Cardiac septum (tissue), 1 donor: ENCODE data around the gene ANO4. TPM values are rescaled to one million over a fixed set of nuclear protein-coding genes. Genes with fewer than 3 reads are reported as not detected.
"Not testable (repeated sequence)": the region's sequence is repeated elsewhere in the genome, so short reads cannot be mapped to it uniquely, and the experiment has no call there.

Source experiments
- DNase-seq: peaks from one replicate; pipeline ENCODE4 v3.0.0-alpha.2; 2020; ENCODE audit warnings: low spot score
- intact Hi-C: fragments of 100-400 bp; cut with DNase I; formaldehyde crosslinking; loops from one replicate; pipeline ENCODE4 v1.14.0; 2022
- total RNA-seq: library from RNA; stranded (reverse); fragmentation: NEBNext Ultra II Directional; extraction: Animal tissue kit (Norgen Biotek cat#: 25700); gene quantifications from one replicate; pipeline ENCODE4 v1.2.1, GENCODE V29; 2021
- donor health status: DM: no; HTN: no; CAD: no.

ANO4 gene
- total RNA-seq, 1 donor from 2014 or later = 0.30 TPM

GRCh38 chr12:100933531-100933930 lies 139.0 kb downstream of the ANO4 start:
- DNase-seq, intact Hi-C loops: not testable (repeated sequence)

- intact Hi-C loops = no loop called here
- no peak for DNase-seq
Measured at GRCh38 chr12:100935929-100936328, 141.4 kb downstream of the ANO4 start.

GRCh38 chr12:100936661-100937060 lies 142.1 kb downstream of the ANO4 start:
- DNase-seq = no peak
- intact Hi-C loops = no loop called here

GRCh38 chr12:100940503-100940902 lies 145.9 kb downstream of the ANO4 start:
- DNase-seq = no peak
- intact Hi-C loops = no loop called here

- intact Hi-C loops = no loop called here
- DNase-seq = no peak
Measured at GRCh38 chr12:100942984-100943749, 148.6 kb downstream of the ANO4 start.

GRCh38 chr12:100951756-100952155 lies 157.2 kb downstream of the ANO4 start:
- intact Hi-C loops = no loop called here
- DNase-seq = no peak

- no peak for DNase-seq
- intact Hi-C loops = no loop called here
Measured at GRCh38 chr12:100953217-100953616, 158.6 kb downstream of the ANO4 start.

- no peak for DNase-seq
- intact Hi-C loops = no loop called here
Measured at GRCh38 chr12:100953677-100954076, 159.1 kb downstream of the ANO4 start.

- no peak for DNase-seq
- intact Hi-C loops = no loop called here
Measured at GRCh38 chr12:100954118-100954517, 159.5 kb downstream of the ANO4 start.

- intact Hi-C loops = no loop called here
Measured at GRCh38 chr12:100955139-100955538, 160.6 kb downstream of the ANO4 start.

GRCh38 chr12:100956311-100956852 lies 161.8 kb downstream of the ANO4 start:
- intact Hi-C loops = no loop called here
- DNase-seq = no peak

More at GRCh38 chr12:100955139-100955538, 160.6 kb downstream of the ANO4 start:
- no peak for DNase-seq

- intact Hi-C loops = no loop called here
- no peak for DNase-seq
Measured at GRCh38 chr12:100959481-100959880, 164.9 kb downstream of the ANO4 start.

- intact Hi-C loops = no loop called here
- no peak for DNase-seq
Measured at GRCh38 chr12:100962086-100962712, 167.6 kb downstream of the ANO4 start.

- intact Hi-C loops = no loop called here
- no peak for DNase-seq
Measured at GRCh38 chr12:100963381-100963780, 168.8 kb downstream of the ANO4 start.

- no peak for DNase-seq
- intact Hi-C loops = no loop called here
Measured at GRCh38 chr12:100964028-100964427, 169.5 kb downstream of the ANO4 start.

- no peak for DNase-seq
- intact Hi-C loops = no loop called here
Measured at GRCh38 chr12:100967189-100967588, 172.6 kb downstream of the ANO4 start.

- intact Hi-C loops = no loop called here
Measured at GRCh38 chr12:100970894-100971293, 176.3 kb downstream of the ANO4 start.

GRCh38 chr12:100972121-100972520 lies 177.5 kb downstream of the ANO4 start:
- intact Hi-C loops = no loop called here
- no peak for DNase-seq

More at GRCh38 chr12:100970894-100971293, 176.3 kb downstream of the ANO4 start:
- DNase-seq = no peak

- intact Hi-C loops = no loop called here
- DNase-seq = no peak
Measured at GRCh38 chr12:100974341-100974740, 179.8 kb downstream of the ANO4 start.

- DNase-seq = no peak
- intact Hi-C loops = no loop called here
Measured at GRCh38 chr12:100974747-100975146, 180.2 kb downstream of the ANO4 start.

- intact Hi-C loops = no loop called here
- no peak for DNase-seq
Measured at GRCh38 chr12:100976735-100977134, 182.2 kb downstream of the ANO4 start.
